HG03103 (cell line): ENCODE results near the gene CERCAM.

Source experiments
- ATAC-seq: cut with Tn5 transposase; IDR thresholded peaks from one replicate; pipeline ENCODE4 v1.9.1; 2021; ENCODE audit warnings: low read depth; ENCODE audit not compliant: unreplicated experiment

CERCAM gene

GRCh38 chr9:128420651-128421481 is at the start of gene CERCAM:
TSS of gene CERCAM (plus strand) at chr9:128420857. CDS start at chr9:128420878, 21 bp downstream.
- ATAC-seq, result peak; percentile 43

GRCh38 chr9:128371630-128372117 is 49.0 kb upstream of the CERCAM start:
- ATAC-seq, result no peak

GRCh38 chr9:128372188-128372641 is 48.4 kb upstream of the CERCAM start:
- no peak for ATAC-seq

GRCh38 chr9:128372784-128373183 is 47.9 kb upstream of the CERCAM start:
- ATAC-seq, result no peak

GRCh38 chr9:128374221-128374675 is 46.4 kb upstream of the CERCAM start:
- no peak for ATAC-seq

- no peak for ATAC-seq
Observed at GRCh38 chr9:128375865-128376264, 44.8 kb upstream of the CERCAM start.

GRCh38 chr9:128382261-128382660 is 38.4 kb upstream of the CERCAM start:
- no peak for ATAC-seq

- ATAC-seq, result no peak
Observed at GRCh38 chr9:128383007-128383753, 37.5 kb upstream of the CERCAM start.

- no peak for ATAC-seq
Observed at GRCh38 chr9:128383791-128384190, 36.9 kb upstream of the CERCAM start.

- ATAC-seq, result no peak
Observed at GRCh38 chr9:128384801-128385495, 35.7 kb upstream of the CERCAM start.

GRCh38 chr9:128385496-128386460 is 34.9 kb upstream of the CERCAM start:
- no peak for ATAC-seq

GRCh38 chr9:128388150-128388549 is 32.5 kb upstream of the CERCAM start:
- no peak for ATAC-seq

- no peak for ATAC-seq
Observed at GRCh38 chr9:128389395-128390149, 31.1 kb upstream of the CERCAM start.

- ATAC-seq, result no peak
Observed at GRCh38 chr9:128390150-128390812, 30.4 kb upstream of the CERCAM start.

GRCh38 chr9:128390813-128391711 is 29.6 kb upstream of the CERCAM start:
- no peak for ATAC-seq

- no peak for ATAC-seq
Observed at GRCh38 chr9:128391956-128392301, 28.7 kb upstream of the CERCAM start.

GRCh38 chr9:128392302-128393144 is 28.1 kb upstream of the CERCAM start:
- ATAC-seq, result no peak
